SJSA1 (cell line): ENCODE data around the gene GALNT6. TPM values are rescaled to one million over a fixed set of nuclear protein-coding genes. Genes with fewer than 3 reads are reported as not detected.
A peak's percentile ranks its signal among the peaks of the same experiment; 100 is the strongest.
"Not testable (repeated sequence)": the region's sequence is repeated elsewhere in the genome, so short reads cannot be mapped to it uniquely, and the experiment has no call there.

Experiments used
- DNase-seq, 2 experiments: peaks; one replicate each; pipeline ENCODE4 v3.0.0-alpha.2; 2015 to 2020; ENCODE audit warnings: low spot score in 2 of 2, low read depth in 1 of 2
- H3K27ac ChIP-seq: fragments of 250-450 bp; sonication (Bioruptor Pico); 2 replicates; pipeline ENCODE4 v1.5.1; 2020; ENCODE audit warnings: mild to moderate bottlenecking, moderate library complexity
- H3K27me3 ChIP-seq: fragments of 250-450 bp; sonication (Bioruptor Pico); replicated peaks from 2 replicates; pipeline ENCODE4 v1.5.1; 2020; ENCODE audit warnings: mild to moderate bottlenecking, moderate library complexity
- H3K36me3 ChIP-seq: fragments of 250-450 bp; sonication (Bioruptor Pico); 2 replicates; pipeline ENCODE4 v1.5.1; 2020; ENCODE audit warnings: mild to moderate bottlenecking
- H3K4me1 ChIP-seq: fragments of 250-450 bp; sonication (Bioruptor Pico); replicated peaks from 2 replicates; pipeline ENCODE4 v1.6.1; 2021; ENCODE audit warnings: mild to moderate bottlenecking
- H3K4me3 ChIP-seq: fragments of 250-450 bp; sonication (Bioruptor Pico); 2 replicates; pipeline ENCODE4 v1.5.1; 2020; ENCODE audit warnings: mild to moderate bottlenecking
- H3K9me3 ChIP-seq: fragments of 250-450 bp; sonication (Bioruptor Pico); replicated peaks from 2 replicates; pipeline ENCODE4 v1.5.1; 2020; ENCODE audit warnings: mild to moderate bottlenecking
- total RNA-seq: library from RNA; depleted of rRNA; stranded (reverse); fragments of >200 nt; shearing (Covaris generic); gene quantifications from 2 replicates; pipeline ENCODE4 v1.2.3, GENCODE V29; 2014

The GALNT6 gene
- total RNA-seq, 1 experiment from 2014 or later: 30.8 TPM

DNA sequence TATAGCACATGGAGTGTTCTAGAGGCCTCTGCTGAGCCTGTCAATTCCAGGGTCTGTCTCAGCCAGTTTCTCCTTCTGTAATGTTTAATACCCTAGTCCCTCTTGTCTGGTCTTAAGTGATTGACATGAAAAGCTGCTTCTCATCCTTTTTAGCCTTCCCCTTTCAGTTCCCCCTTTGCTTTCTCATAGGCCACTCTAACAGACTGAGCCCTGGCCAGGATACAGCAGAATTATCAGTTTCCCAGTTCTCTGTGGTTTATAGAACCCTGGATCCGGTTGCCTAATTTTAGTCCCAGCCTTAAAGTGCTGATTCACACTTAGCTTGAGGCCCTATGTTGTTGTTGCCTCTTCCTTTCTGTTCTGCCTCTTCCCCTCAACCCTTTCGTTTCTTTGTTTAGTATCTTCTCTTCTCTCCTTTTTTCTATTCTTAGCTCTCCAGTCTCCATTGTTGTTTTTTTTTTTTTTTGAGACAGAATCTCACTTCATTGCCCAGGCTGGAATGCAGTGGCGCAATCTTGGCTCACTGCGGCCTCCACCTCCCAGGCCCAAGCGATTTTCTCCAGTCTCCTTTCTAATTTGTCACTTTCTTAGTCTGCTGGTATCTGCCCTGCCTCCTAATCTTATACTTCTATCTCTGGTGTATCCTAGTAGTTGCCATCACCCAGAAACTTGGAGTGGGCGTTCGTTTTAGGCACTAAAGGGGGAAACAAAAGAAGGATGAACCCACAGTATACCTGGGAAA lies 64.3 kb downstream of the GALNT6 start:
- Histone ChIP-seq H3K4me3 (no peak overlapping the region), H3K4me1 (peaks cover 41% of the 10 kb centered on the region), H3K27me3 (no peaks in the 10 kb centered on the region), H3K9me3 (no peaks in the 10 kb centered on the region), H3K27ac (peak overlapping the region; percentile 95), H3K36me3 (no peaks in the 10 kb centered on the region)
- DNase-seq: peak; percentile 60 to 87

DNA sequence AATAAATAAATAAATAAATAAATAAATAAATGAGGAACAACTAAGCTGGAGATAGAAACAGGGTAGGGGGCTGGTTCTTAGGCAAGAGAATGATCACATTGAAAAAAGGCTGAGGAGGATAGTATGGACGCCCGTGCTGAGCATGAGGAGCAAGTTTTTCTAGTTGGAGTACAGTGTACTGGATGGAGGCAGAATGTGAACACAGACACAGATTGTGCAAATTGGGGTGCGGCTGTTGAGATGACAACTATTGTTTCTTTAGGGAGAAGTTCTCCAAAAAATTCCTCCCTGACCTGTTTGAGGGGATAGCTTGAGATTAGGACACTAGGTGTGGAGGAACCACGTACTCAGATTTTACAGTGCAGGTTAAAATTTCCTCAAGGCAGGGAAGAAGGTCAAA lies 66.3 kb downstream of the GALNT6 start:
- Histone ChIP-seq H3K27me3 (no peaks in the 10 kb centered on the region), H3K4me1 (peaks cover 46% of the 10 kb centered on the region), H3K36me3 (no peaks in the 10 kb centered on the region), H3K9me3 (no peaks in the 10 kb centered on the region), H3K4me3 (no peak overlapping the region), H3K27ac (no peak overlapping the region)
- no peak for DNase-seq

DNA sequence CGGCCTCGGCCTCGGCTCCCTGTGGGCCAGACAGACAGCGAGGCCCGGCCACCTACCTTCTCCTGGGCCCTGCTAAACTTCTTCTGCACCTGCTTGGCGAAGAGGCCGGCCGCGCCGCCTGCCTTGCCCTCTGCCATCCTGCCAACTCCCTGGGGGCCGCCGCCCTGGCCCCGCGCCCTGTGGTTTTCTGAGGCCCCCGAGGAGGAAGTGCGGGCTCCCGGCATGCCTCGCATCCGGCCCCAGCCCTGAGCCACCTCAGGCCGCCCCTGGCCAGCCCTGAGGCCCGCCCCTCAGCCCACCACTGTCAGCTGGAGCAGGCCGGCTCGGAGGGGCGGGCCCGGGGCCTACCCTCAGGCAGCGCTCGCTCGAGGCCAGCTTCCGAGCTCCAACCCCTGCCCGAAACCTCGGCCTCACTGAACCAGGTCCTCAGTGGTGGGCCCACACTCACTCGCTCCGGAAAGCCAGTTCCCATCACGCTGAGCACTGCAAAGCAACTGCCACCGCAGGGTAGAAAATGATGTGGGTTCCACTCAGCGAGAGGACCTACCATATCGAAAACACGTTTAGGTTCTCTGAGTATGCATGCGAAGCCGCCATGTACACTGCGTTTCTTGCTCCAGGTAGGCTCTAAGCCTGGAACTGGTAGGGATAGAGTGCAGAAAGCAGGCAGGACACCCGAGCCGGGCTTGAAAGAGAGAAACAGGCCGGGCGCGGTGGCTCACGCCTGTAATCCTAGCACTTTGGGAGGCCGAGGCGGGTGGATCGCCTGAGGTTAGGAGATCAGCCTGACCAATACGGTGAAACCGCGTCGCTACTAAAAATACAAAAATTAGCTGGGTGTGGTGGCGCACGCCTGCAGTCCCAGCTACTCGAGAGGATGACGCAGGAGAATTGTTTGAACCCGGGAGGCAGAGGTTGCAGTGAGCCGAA lies 67.0 kb downstream of the GALNT6 start, which contains the start of gene BIN2:
Gene BIN2, minus strand, starts transcription at position 209 of the 930 bp plus-strand sequence. Its CDS starts 72 bp downstream, at position 137.
- H3K4me3 ChIP-seq: no peak within 1 kb of the TSS
- H3K4me1 ChIP-seq: peaks cover 51% of the 10 kb centered on the region
- H3K9me3 ChIP-seq: no peaks in the 10 kb centered on the region
- no peak within 1 kb of the TSS for H3K27ac ChIP-seq
- no peak for DNase-seq
- no peaks in the 10 kb centered on the region for H3K27me3 ChIP-seq
- H3K36me3 ChIP-seq: no peaks in the 10 kb centered on the region

DNA sequence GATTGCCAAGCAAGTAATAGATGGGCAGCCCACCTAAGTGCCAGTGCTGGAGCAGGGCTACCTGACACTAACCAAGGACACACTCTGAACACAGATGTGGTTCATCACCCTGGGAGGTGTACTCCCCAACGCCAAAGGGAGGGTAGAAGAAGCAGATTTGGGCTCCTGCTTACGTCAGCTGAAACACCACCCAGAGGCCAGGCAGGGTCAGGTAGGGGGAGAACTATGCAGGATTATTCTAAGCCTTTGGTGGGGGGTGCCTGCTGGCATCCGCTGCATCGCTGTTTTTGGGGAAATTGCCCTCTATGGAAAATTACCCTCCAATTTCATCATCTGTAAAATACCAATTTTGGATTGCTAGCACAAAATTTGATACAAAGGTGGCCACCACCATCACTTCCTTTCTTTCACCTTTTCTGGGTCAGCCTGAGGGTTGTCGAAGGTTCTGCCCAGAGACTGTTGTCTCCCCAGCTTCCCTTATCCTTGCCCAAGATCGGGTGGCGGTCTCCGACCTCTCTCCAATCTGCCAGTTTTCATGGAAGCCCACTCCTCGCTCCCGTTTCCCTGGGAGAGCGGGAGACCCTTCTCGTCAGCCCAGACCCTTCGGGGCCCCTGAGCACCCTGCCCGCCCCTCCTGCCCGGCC lies 67.8 kb downstream of the GALNT6 start:
- Histone ChIP-seq H3K36me3 (no peaks in the 10 kb centered on the region), H3K9me3 (no peaks in the 10 kb centered on the region), H3K27ac (no peak overlapping the region), H3K4me1 (peaks cover 56% of the 10 kb centered on the region), H3K4me3 (no peak overlapping the region), H3K27me3 (no peaks in the 10 kb centered on the region)
- DNase-seq: no peak

DNA sequence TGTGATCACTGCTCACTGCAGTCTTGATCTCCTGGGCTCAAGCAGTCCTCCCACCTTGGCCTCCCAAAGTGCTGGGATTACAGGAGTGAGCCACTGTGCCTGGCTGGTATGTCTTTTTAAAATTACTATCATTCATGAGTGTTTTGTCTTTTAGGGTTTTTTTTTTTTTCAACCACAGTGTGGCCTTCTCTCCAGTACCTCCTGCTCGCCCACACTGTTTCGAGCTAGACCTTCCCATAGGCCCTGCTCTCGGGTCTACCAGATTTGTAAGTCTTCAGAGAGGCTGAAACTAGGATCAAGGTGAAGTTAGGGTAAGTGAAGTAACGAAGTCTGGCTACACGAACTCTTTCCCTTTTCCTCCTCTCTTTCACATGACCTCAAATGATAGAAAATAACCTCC lies 68.8 kb downstream of the GALNT6 start:
- no peaks in the 10 kb centered on the region for H3K9me3 ChIP-seq
- peaks cover 50% of the 10 kb centered on the region for H3K4me1 ChIP-seq
- no peak for DNase-seq
- H3K27ac ChIP-seq: no peak overlapping the region
- no peaks in the 10 kb centered on the region for H3K27me3 ChIP-seq
- H3K4me3 ChIP-seq: no peak overlapping the region
- no peaks in the 10 kb centered on the region for H3K36me3 ChIP-seq

DNA sequence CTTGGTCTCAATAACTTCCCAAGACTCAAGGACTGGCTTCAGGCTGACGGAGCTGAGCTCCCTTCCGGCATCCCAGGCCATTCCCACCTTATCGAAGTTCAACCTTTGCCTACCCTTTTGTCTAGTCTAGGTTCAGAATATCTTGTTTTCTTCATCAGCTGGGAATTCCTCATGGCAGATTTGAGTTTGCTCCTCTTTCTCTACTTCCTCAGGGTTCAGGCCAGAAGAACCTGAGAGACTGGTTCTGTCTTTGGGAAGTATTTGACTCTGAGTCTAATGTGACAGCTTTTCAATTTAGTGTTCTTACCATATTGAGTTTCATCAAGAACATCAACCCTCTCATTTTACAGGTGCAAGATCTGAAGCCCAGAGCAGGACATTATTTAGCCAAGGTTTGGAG lies 69.3 kb downstream of the GALNT6 start:
- Histone ChIP-seq H3K36me3 (no peaks in the 10 kb centered on the region), H3K27me3 (no peaks in the 10 kb centered on the region), H3K27ac (no peak overlapping the region; the same call in 1 of the 2 replicates), H3K4me1 (peaks cover 45% of the 10 kb centered on the region), H3K4me3 (no peak overlapping the region), H3K9me3 (no peaks in the 10 kb centered on the region)
- DNase-seq: no peak

DNA sequence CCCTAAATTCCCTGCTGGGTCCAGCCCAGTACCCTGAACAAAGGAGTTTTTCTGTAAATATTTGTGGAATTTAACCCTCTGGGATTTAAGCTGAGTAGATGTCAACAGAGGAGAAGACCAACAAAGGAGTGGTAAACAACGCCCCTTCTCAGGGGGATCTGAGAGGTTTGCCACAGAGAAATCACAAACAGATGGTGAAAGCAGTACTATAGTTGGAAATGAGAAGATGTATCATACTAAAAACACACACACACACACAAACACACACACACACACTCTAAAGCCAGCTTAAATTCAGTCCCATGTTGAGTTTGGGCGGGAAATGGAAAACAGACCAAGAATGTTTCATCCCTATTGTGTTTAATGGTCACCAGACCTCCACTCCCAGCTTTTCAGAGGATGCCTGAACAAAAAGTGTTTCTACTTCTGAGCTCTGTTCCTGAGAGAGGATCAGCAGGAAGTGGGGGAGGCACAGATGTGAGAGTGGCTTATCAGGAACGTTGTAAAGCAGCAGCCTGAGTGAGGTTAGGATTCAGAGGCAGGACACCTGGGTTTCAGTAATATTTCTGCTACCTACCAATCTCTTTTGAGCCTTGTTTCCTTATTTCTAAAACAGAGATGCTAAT lies 70.4 kb downstream of the GALNT6 start:
- peak overlapping the region; percentile 81 for H3K27ac ChIP-seq
- no peaks in the 10 kb centered on the region for H3K9me3 ChIP-seq
- no peaks in the 10 kb centered on the region for H3K36me3 ChIP-seq
- DNase-seq: peak; percentile 84 to 95
- H3K4me3 ChIP-seq: no peak overlapping the region
- peaks cover 34% of the 10 kb centered on the region for H3K4me1 ChIP-seq
- H3K27me3 ChIP-seq: no peaks in the 10 kb centered on the region

DNA sequence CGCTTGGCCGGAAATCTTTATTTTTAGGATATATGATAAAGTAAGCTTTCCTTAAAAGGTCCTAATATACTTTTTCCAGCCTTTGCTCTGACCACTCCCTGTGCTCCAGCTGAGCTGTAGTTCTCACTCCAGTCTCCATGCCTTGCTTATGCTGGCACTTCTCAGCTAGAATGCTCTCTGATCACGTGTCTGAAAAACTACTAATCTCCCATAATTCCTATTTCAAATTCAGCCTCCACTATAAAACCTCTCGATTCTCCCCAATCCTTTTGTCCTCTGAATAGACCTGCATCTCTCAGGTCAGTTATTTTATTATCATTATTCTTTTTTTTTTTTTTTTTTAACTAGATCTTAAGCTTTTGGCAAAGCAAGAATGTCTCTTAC lies 70.9 kb downstream of the GALNT6 start:
- H3K36me3 ChIP-seq: no peaks in the 10 kb centered on the region
- no peaks in the 10 kb centered on the region for H3K9me3 ChIP-seq
- no peaks in the 10 kb centered on the region for H3K27me3 ChIP-seq
- no peak overlapping the region for H3K4me3 ChIP-seq
- H3K27ac ChIP-seq: peak overlapping the region; percentile 81
- DNase-seq: no peak
- peaks cover 34% of the 10 kb centered on the region for H3K4me1 ChIP-seq

DNA sequence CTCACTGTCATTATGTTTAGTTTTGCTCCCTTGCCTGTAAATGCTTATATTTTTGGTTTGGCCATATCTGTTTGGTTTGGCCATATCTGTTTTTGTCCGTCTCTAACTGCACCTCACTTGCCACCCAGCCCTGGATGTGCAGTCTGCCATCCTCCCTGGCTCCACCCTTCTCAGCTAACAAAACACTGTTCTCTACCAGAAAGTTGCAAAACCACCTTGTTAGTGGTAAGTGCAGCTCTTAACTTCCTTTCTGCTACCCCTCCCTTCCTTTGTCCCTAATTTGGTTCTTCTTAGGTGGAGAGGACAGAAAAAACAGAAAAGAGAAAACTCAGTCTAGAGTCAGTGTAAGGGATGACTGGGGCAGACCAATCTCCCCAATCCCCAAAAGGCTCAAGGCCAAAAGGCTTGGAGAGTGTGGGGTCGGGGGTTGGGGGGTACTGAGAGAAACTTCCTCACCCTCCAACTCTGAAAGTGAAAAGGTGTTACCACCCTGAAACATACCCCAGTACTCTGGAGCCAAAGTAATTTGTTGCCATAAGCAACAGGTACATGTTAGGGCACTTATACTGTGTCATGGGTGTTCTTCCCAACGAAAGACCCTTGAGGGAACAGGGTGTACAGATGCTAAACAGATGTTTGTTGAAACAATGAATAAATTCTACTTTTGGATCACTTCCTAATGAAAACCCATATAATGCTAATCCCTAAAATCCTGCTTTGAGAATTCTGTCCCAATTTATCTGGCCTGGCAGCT lies 72.2 kb downstream of the GALNT6 start:
- no peak overlapping the region for H3K4me3 ChIP-seq
- no peaks in the 10 kb centered on the region for H3K9me3 ChIP-seq
- H3K4me1 ChIP-seq: peaks cover 34% of the 10 kb centered on the region
- H3K27ac ChIP-seq: no peak overlapping the region
- no peak for DNase-seq
- H3K36me3 ChIP-seq: no peaks in the 10 kb centered on the region
- no peaks in the 10 kb centered on the region for H3K27me3 ChIP-seq

DNA sequence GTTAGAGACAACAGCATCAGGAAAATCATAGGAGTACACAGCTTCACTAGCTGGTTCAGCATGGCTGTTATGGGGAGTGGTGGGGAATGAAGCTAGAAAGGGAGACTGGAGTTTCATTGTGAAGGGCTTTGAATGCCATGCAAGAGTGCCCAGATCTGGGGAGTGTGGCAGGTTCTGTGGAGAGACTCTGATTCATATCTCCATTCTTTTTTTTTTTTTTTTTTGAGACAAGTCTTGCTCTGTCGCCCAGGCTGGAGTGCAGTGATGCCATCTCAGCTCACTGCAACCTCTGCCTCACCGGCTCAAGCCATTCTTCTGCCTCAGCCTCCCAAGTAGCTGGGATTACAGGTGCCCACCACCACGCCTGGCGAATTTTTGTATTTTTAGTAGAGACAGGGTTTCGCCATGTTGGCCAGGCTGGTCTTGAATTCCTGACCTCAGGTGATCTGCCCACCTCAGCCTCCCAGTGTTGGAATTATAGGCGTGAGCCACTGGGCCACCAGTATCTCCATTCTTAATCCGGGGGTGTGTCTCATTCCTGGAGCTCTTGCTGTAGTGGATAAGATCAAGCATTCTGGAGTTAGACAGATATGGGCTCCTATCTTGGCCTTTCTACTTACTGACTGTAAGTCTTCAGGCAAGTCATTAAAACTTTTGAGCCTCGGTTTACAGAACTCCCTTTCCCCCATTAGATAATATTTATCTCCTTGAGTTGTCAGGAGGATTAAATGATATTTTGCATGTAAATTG lies 73.0 kb downstream of the GALNT6 start:
- H3K9me3 ChIP-seq, DNase-seq, H3K4me3 ChIP-seq, H3K27ac ChIP-seq, H3K27me3 ChIP-seq, H3K36me3 ChIP-seq: not testable (repeated sequence)
- H3K4me1 ChIP-seq: peaks cover 34% of the 10 kb centered on the region

DNA sequence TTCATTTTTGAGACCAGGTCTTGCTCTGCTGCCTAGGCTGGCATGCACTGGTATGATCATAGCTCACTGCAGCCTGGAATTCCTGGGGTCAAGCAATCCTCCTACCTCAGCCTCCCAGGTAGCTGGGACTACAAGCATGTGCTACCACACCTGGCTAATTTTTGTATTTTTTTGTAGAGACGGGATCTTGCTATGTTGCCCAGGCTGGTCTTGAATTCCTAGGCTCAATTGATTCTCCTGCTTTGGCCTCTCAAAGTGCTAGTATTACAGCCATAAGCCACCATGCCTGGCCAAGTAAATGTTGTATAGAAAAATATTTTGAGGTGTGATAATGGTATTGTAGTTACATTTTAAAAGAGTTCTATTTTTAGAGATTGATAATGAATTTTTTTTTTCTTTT lies 79.8 kb downstream of the GALNT6 start:
- Histone ChIP-seq H3K4me3 (no peak overlapping the region), H3K36me3 (no peaks in the 10 kb centered on the region), H3K27me3 (no peaks in the 10 kb centered on the region), H3K9me3 (no peaks in the 10 kb centered on the region), H3K4me1 (peaks cover 18% of the 10 kb centered on the region), H3K27ac (no peak overlapping the region)
- DNase-seq: no peak
